Panc1 (cell line): ENCODE results near the gene RP2. TPM values are rescaled to one million over a fixed set of nuclear protein-coding genes. Genes with fewer than 3 reads are reported as not detected.

Experiments used
- ATAC-seq: fragments of 200-7000 bp; cut with Tn5 transposase; 2 replicates; pipeline ENCODE4 v1.9.1; 2020; ENCODE audit warnings: mild to moderate bottlenecking, moderate library complexity
- BruUV-seq: library from RNA; stranded (reverse); fragments of 400-500 nt; replicated peaks from 2 replicates; lab custom pipeline; 2021; lab: Mats Ljungman, UMichigan
- CTCF ChIA-PET: fragments of 300-600 bp; sonication (Branson Sonifier 250); formaldehyde crosslinking; loops from one replicate; lab custom pipeline; 2022; ENCODE audit warnings: antibody characterized with exemption; lab: Charles Lee
- POLR2A ChIA-PET: fragments of 300-600 bp; sonication (Branson Sonifier 250); formaldehyde crosslinking; loops from one replicate; lab custom pipeline; 2022; ENCODE audit warnings: antibody characterized with exemption; lab: Charles Lee
- DNase-seq: peaks from one replicate; pipeline ENCODE4 v3.0.0-alpha.2; 2010; ENCODE audit warnings: low read depth, low spot score
- H3K27ac ChIP-seq: 2 replicates; pipeline ENCODE4 v1.5.1; 2011; ENCODE audit warnings: mild to moderate bottlenecking, low read length, inconsistent platforms
- H3K27me3 ChIP-seq: fragments of 200-500 bp; sonication (Bioruptor generic); 2 replicates; pipeline ENCODE4 v1.6.0; 2014; ENCODE audit warnings: low read length, inconsistent platforms; ENCODE audit not compliant: control insufficient read depth, insufficient read depth
- H3K36me3 ChIP-seq: fragments of 200-500 bp; sonication (Bioruptor generic); 2 replicates; pipeline ENCODE4 v1.5.1; 2014; ENCODE audit warnings: inconsistent platforms, mild to moderate bottlenecking, low read length, moderate library complexity; ENCODE audit not compliant: control insufficient read depth, insufficient read depth
- H3K4me1 ChIP-seq: 2 replicates; pipeline ENCODE4 v1.5.1; 2011; ENCODE audit warnings: inconsistent platforms, mild to moderate bottlenecking, low read length, moderate library complexity; ENCODE audit not compliant: control insufficient read depth, insufficient read depth
- H3K4me3 ChIP-seq, 2 experiments: 2 replicates each; pipeline ENCODE4 v1.5.1; 2011 to 2012; ENCODE audit warnings: low read depth in 2 of 2, low read length in 2 of 2, mild to moderate bottlenecking in 2 of 2, inconsistent platforms in 1 of 2, moderate library complexity in 1 of 2
- H3K9me3 ChIP-seq: fragments of 200-500 bp; sonication (Bioruptor generic); 2 replicates; pipeline ENCODE4 v1.5.1; 2014; ENCODE audit warnings: low read depth, mild to moderate bottlenecking, inconsistent platforms, low read length, moderate library complexity; ENCODE audit not compliant: control insufficient read depth, insufficient read depth
- CTCF ChIP-seq: fragments of 450-650 bp; IDR thresholded peaks from 2 replicates; pipeline ENCODE4 v1.5.1; 2017; ENCODE audit warnings: mild to moderate bottlenecking
- POLR2AphosphoS5 ChIP-seq: IDR thresholded peaks from 2 replicates; pipeline ENCODE4 v1.6.1; 2012; ENCODE audit warnings: mild to moderate bottlenecking, low read depth, low read length, moderate library complexity
- SIN3A ChIP-seq: IDR thresholded peaks from 2 replicates; pipeline ENCODE4 v1.6.1; 2012; ENCODE audit warnings: low read depth, mild to moderate bottlenecking, low read length, moderate library complexity, borderline replicate concordance; ENCODE audit not compliant: insufficient read depth
- TCF7L2 ChIP-seq: IDR thresholded peaks from 2 replicates; pipeline ENCODE4 v1.6.1; 2011; ENCODE audit warnings: mild to moderate bottlenecking, low read depth, low read length, inconsistent platforms
- in situ Hi-C: cut with HindIII; loops from 2 replicates; pipeline ENCODE4 v1.10.0; 2016; ENCODE audit warnings: low sequenced_read_pairs, low pct_unique_long_range_greater_than_20kb
- intact Hi-C: fragments of 100-400 bp; cut with micrococcal nuclease; formaldehyde crosslinking; loops from one replicate; pipeline ENCODE4 v1.10.0; 2022; ENCODE audit not compliant: unreplicated experiment
- total RNA-seq: library from RNA; stranded (reverse); gene quantifications from one replicate; pipeline ENCODE4 v1.2.1, GENCODE V29; 2021; ENCODE audit not compliant: unreplicated experiment
- TF ChIP-seq, protein P1 (sequence below), 2 experiments: IDR thresholded peaks; 2 replicates each; pipeline ENCODE4 v1.6.1; 2011 to 2012; ENCODE audit warnings: low read depth in 2 of 2, control low read depth in 1 of 2, low read length in 1 of 2, mild to moderate bottlenecking in 1 of 2, moderate library complexity in 1 of 2; ENCODE audit not compliant: insufficient read depth in 1 of 2

The RP2 gene
- total RNA-seq, 1 experiment from 2014 or later, result 17.3 TPM

DNA sequence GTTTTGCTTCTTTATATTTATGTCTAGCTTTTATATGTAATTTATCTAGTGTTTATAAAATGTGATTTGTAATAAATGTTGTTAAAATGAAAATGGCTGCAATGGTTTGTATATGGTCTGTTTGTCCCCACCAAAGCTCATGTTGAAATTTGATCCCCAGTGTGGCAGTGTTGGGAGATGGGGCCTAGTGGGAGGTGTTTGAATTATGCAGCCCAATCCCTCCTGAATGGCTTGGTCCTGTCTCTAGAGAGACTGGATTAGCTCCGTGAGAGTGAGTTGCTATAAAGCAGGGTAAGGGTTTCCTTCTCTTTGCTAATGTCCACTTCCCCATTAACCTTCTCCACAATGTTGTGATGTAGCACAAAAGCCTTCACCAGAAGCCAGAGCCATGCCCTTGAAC is 45.4 kb downstream of the RP2 start:
- H3K27me3 ChIP-seq, result no peaks in the 10 kb centered on the region
- H3K36me3 ChIP-seq, result peaks cover 3% of the 10 kb centered on the region; the same call in 1 of the 2 replicates
- no peaks in the 10 kb centered on the region for H3K9me3 ChIP-seq
- ChIA-PET POLR2A (interaction anchor here (1.1 kb wide), 1 partner anchor 31 kb away, joined by 4 read pairs; no protein-coding TSS in a partner anchor), CTCF (no interaction called here)
- no peaks in the 10 kb centered on the region for H3K4me1 ChIP-seq
- in situ Hi-C loops, result no loop called here
- BruUV-seq, result no TSS peak
- ATAC-seq (no peak), DNase-seq (no peak)
- TF ChIP-seq, protein P1, sequence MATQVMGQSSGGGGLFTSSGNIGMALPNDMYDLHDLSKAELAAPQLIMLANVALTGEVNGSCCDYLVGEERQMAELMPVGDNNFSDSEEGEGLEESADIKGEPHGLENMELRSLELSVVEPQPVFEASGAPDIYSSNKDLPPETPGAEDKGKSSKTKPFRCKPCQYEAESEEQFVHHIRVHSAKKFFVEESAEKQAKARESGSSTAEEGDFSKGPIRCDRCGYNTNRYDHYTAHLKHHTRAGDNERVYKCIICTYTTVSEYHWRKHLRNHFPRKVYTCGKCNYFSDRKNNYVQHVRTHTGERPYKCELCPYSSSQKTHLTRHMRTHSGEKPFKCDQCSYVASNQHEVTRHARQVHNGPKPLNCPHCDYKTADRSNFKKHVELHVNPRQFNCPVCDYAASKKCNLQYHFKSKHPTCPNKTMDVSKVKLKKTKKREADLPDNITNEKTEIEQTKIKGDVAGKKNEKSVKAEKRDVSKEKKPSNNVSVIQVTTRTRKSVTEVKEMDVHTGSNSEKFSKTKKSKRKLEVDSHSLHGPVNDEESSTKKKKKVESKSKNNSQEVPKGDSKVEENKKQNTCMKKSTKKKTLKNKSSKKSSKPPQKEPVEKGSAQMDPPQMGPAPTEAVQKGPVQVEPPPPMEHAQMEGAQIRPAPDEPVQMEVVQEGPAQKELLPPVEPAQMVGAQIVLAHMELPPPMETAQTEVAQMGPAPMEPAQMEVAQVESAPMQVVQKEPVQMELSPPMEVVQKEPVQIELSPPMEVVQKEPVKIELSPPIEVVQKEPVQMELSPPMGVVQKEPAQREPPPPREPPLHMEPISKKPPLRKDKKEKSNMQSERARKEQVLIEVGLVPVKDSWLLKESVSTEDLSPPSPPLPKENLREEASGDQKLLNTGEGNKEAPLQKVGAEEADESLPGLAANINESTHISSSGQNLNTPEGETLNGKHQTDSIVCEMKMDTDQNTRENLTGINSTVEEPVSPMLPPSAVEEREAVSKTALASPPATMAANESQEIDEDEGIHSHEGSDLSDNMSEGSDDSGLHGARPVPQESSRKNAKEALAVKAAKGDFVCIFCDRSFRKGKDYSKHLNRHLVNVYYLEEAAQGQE (IDR thresholded peaks at IDR 0.05; ENCODE audit: insufficient read depth in 1 of 2, low read depth in 2 of 2, low read length in 1 of 2), result no peak
- no peak for TF ChIP-seq CTCF
- TF ChIP-seq TCF7L2, result no peak
- TF ChIP-seq POLR2AphosphoS5, result no peak
- no peak for TF ChIP-seq SIN3A
- intact Hi-C loops, result no loop called here
- H3K27ac ChIP-seq, result no peak overlapping the region
- H3K4me3 ChIP-seq, result no peak overlapping the region

DNA sequence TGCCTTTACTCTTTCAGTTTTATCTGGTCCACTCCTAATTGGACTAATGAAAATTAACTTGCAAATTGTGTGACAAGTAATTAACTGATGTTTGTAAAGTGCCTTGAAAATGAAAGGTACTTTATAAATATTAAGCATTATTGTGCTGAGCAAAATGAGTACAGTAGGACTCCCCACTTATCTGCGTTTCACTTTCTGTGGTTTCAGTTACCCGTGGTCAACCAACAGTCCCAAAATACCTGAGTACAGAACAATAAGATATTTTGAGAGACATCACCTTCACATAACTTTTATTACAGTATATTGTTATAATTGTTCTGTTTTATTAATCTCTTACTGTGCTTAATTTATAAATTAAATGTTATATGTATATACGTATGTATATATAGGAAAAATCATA is 48.0 kb downstream of the RP2 start:
- TF ChIP-seq POLR2AphosphoS5, result no peak
- TF ChIP-seq CTCF, result no peak
- DNase-seq (no peak), ATAC-seq (no peak)
- H3K27ac ChIP-seq, result no peak overlapping the region
- in situ Hi-C loops, result no loop called here
- ChIA-PET CTCF (interaction anchor here (0.6 kb wide), 1 partner anchor 124 kb away, joined by 3 read pairs; no protein-coding TSS in a partner anchor), POLR2A (no interaction called here)
- intact Hi-C loops, result no loop called here
- no peaks in the 10 kb centered on the region for H3K27me3 ChIP-seq
- H3K9me3 ChIP-seq, result no peaks in the 10 kb centered on the region
- peaks cover 2% of the 10 kb centered on the region; the same call in 1 of the 2 replicates for H3K36me3 ChIP-seq
- no peaks in the 10 kb centered on the region for H3K4me1 ChIP-seq
- H3K4me3 ChIP-seq, result no peak overlapping the region
- no TSS peak for BruUV-seq
